H9 (cell line): ENCODE data around the gene DUSP28. TPM values are rescaled to one million over a fixed set of nuclear protein-coding genes. Genes with fewer than 3 reads are reported as not detected.
A peak's percentile ranks its signal among the peaks of the same experiment; 100 is the strongest.

Experiments used
- DNase-seq: peaks from one replicate; pipeline ENCODE4 v3.0.0-alpha.2; 2017
- H2AFZ ChIP-seq: one replicate; pipeline ENCODE4 v1.6.1; 2013; ENCODE audit warnings: mild to moderate bottlenecking, low read length, control low read depth, moderate library complexity
- H2AK5ac ChIP-seq: 2 replicates; pipeline ENCODE4 v1.6.1; 2013; ENCODE audit warnings: low read length, control low read depth, mixed read lengths; ENCODE audit not compliant: insufficient read length
- H2BK120ac ChIP-seq: one replicate; pipeline ENCODE4 v1.6.1; 2013; ENCODE audit warnings: low read depth, mild to moderate bottlenecking, low read length, control low read depth, inconsistent platforms; ENCODE audit not compliant: poor library complexity, severe bottlenecking
- H2BK12ac ChIP-seq: 2 replicates; pipeline ENCODE4 v1.6.1; 2013; ENCODE audit warnings: low read length, control low read depth, mixed read lengths, low read depth; ENCODE audit not compliant: insufficient read length
- H2BK15ac ChIP-seq: 2 replicates; pipeline ENCODE4 v1.6.1; 2013; ENCODE audit warnings: low read depth, low read length, control low read depth
- H2BK20ac ChIP-seq: one replicate; pipeline ENCODE4 v1.6.1; 2013; ENCODE audit warnings: low read depth, mild to moderate bottlenecking, low read length, control low read depth, inconsistent platforms; ENCODE audit not compliant: poor library complexity, severe bottlenecking
- H2BK5ac ChIP-seq: 2 replicates; pipeline ENCODE4 v1.6.1; 2013; ENCODE audit warnings: low read length, control low read depth, mixed read lengths; ENCODE audit not compliant: insufficient read length
- H3K14ac ChIP-seq: 2 replicates; pipeline ENCODE4 v1.6.1; 2013; ENCODE audit warnings: low read length, control low read depth; ENCODE audit not compliant: insufficient read depth
- H3K18ac ChIP-seq: 2 replicates; pipeline ENCODE4 v1.6.1; 2013; ENCODE audit warnings: low read depth, mild to moderate bottlenecking, mixed read lengths, low read length, control low read depth; ENCODE audit not compliant: insufficient read length
- H3K23ac ChIP-seq: 2 replicates; pipeline ENCODE4 v1.6.1; 2013; ENCODE audit warnings: low read length, control low read depth, mixed read lengths, low read depth; ENCODE audit not compliant: insufficient read length
- H3K23me2 ChIP-seq: 2 replicates; pipeline ENCODE4 v1.6.1; 2013; ENCODE audit warnings: low read depth, mild to moderate bottlenecking, mixed read lengths, low read length, control low read depth; ENCODE audit not compliant: insufficient read length, poor library complexity, severe bottlenecking
- H3K27ac ChIP-seq: 2 replicates; pipeline ENCODE4 v1.5.1; 2013; ENCODE audit warnings: low read length, control low read depth, mixed read lengths, low read depth; ENCODE audit not compliant: insufficient read length
- H3K27me3 ChIP-seq: 2 replicates; pipeline ENCODE4 v1.6.1; 2013; ENCODE audit warnings: low read length, control low read depth, inconsistent platforms; ENCODE audit not compliant: insufficient read depth
- H3K4ac ChIP-seq: 2 replicates; pipeline ENCODE4 v1.6.1; 2013; ENCODE audit warnings: low read depth, mild to moderate bottlenecking, control low read depth, inconsistent platforms, low read length, moderate library complexity
- H3K4me1 ChIP-seq: 2 replicates; pipeline ENCODE4 v1.6.1; 2013; ENCODE audit warnings: low read length, control low read depth, inconsistent platforms; ENCODE audit not compliant: insufficient read depth
- H3K4me2 ChIP-seq: 2 replicates; pipeline ENCODE4 v1.6.1; 2013; ENCODE audit warnings: low read length, control low read depth, mixed read lengths; ENCODE audit not compliant: insufficient read length, insufficient read depth
- H3K56ac ChIP-seq: 2 replicates; pipeline ENCODE4 v1.6.1; 2013; ENCODE audit warnings: low read depth, mild to moderate bottlenecking, mixed read lengths, low read length, control low read depth; ENCODE audit not compliant: insufficient read length
- H3K79me1 ChIP-seq: 2 replicates; pipeline ENCODE4 v1.6.1; 2013; ENCODE audit warnings: low read depth, mild to moderate bottlenecking, moderate library complexity, low read length, control low read depth, inconsistent platforms; ENCODE audit not compliant: insufficient read depth, poor library complexity, severe bottlenecking
- H3K79me2 ChIP-seq: 2 replicates; pipeline ENCODE4 v1.6.1; 2013; ENCODE audit warnings: low read length, control low read depth, inconsistent platforms; ENCODE audit not compliant: insufficient read depth
- H3K9ac ChIP-seq: 2 replicates; pipeline ENCODE4 v1.6.1; 2013; ENCODE audit warnings: low read length, control low read depth, mixed read lengths; ENCODE audit not compliant: insufficient read length; ENCODE audit errors: extremely low read depth
- H3K9me3 ChIP-seq: one replicate; pipeline ENCODE4 v1.6.1; 2013; ENCODE audit warnings: low read depth, low read length, inconsistent platforms; ENCODE audit not compliant: control insufficient read depth
- H3T11ph ChIP-seq: one replicate; pipeline ENCODE4 v1.6.1; 2013; ENCODE audit warnings: mild to moderate bottlenecking, low read length, control low read depth, inconsistent platforms
- H4K20me1 ChIP-seq: one replicate; pipeline ENCODE4 v1.6.1; 2013; ENCODE audit not compliant: control insufficient read depth, insufficient read length, insufficient read depth
- H4K5ac ChIP-seq: 2 replicates; pipeline ENCODE4 v1.6.1; 2013; ENCODE audit warnings: low read depth, mild to moderate bottlenecking, mixed read lengths, low read length, control low read depth; ENCODE audit not compliant: insufficient read length
- H4K8ac ChIP-seq: replicated peaks from 2 replicates; pipeline ENCODE4 v1.6.1; 2013; ENCODE audit warnings: low read length, control low read depth, mixed read lengths, low read depth; ENCODE audit not compliant: insufficient read length
- H4K91ac ChIP-seq: 2 replicates; pipeline ENCODE4 v1.6.1; 2013; ENCODE audit warnings: low read depth, mild to moderate bottlenecking, moderate library complexity, mixed read lengths, low read length, control low read depth; ENCODE audit not compliant: insufficient read length
- H3K27ac Mint-ChIP-seq, 3 experiments: 2 replicates in 2 of 3; 3 replicates in 1 of 3; pipeline ENCODE4 v1.8.0; 2020 to 2021; ENCODE audit warnings: mixed read lengths in 3 of 3, mild to moderate bottlenecking in 1 of 3, moderate library complexity in 1 of 3
- H3K27me3 Mint-ChIP-seq: 2 replicates; pipeline ENCODE4 v1.8.0; 2021; ENCODE audit warnings: low read depth, mild to moderate bottlenecking, moderate library complexity, mixed read lengths
- H3K36me3 Mint-ChIP-seq, 3 experiments: 2 replicates in 2 of 3; 3 replicates in 1 of 3; pipeline ENCODE4 v1.8.0; 2020 to 2021; ENCODE audit warnings: low read depth in 3 of 3, mixed read lengths in 3 of 3; ENCODE audit not compliant: insufficient read depth in 1 of 3
- H3K4me1 Mint-ChIP-seq, 2 experiments: 2 replicates each; pipeline ENCODE4 v1.8.0; 2020; ENCODE audit warnings: mixed read lengths in 2 of 2
- H3K4me3 Mint-ChIP-seq, 2 experiments: 2 replicates in 1 of 2; 3 replicates in 1 of 2; pipeline ENCODE4 v1.8.0; 2020 to 2021; ENCODE audit warnings: mild to moderate bottlenecking in 2 of 2, mixed read lengths in 2 of 2, moderate library complexity in 1 of 2
- H3K9me3 Mint-ChIP-seq, 2 experiments: 2 replicates in 1 of 2; 3 replicates in 1 of 2; pipeline ENCODE4 v1.8.0; 2020; ENCODE audit warnings: mild to moderate bottlenecking in 2 of 2, mixed read lengths in 2 of 2, moderate library complexity in 1 of 2
- CTCF ChIP-seq: fragments of 200-600 bp; sonication (generic); conservative IDR thresholded peaks from 3 replicates; pipeline ENCODE4 v1.8.0; 2021; ENCODE audit warnings: antibody characterized with exemption, mild to moderate bottlenecking
- WGBS: extraction: QIAGEN DNeasy Blood & Tissue Kit; methylation state at CpG from one replicate; pipeline ENCODE4 v1.1.7; 2013; ENCODE audit warnings: missing lambda C conversion rate, low lambda C conversion rate, mixed read lengths; ENCODE audit not compliant: insufficient read length; ENCODE audit errors: extremely low coverage; 5-methylcytosine and 5-hydroxymethylcytosine counted together
- total RNA-seq: library from RNA; stranded (reverse); gene quantifications from 2 replicates; pipeline ENCODE4 v1.2.1, GENCODE V29; 2021

Gene DUSP28
- total RNA-seq, 1 experiment from 2014 or later: 1.6 TPM

GRCh38 chr2:240595381-240596079 lies 35.4 kb downstream of the DUSP28 start:
- WGBS: no CpG with 5 or more reads among the region's 18 CpGs
- Histone ChIP-seq H3K23me2 (no peaks in the 10 kb centered on the region), H3K79me1 (no peaks in the 10 kb centered on the region), H4K20me1 (no peaks in the 10 kb centered on the region), H2BK120ac (no peak overlapping the region), H3K4me2 (no peak overlapping the region), H4K91ac (no peak overlapping the region), H3K27me3 (no peaks in the 10 kb centered on the region), H4K5ac (no peak overlapping the region), H3K18ac (no peak overlapping the region), H3K4ac (no peak overlapping the region), H3K9ac (no peak overlapping the region), H2BK5ac (no peak overlapping the region), H3K9me3 (no peaks in the 10 kb centered on the region), H2BK20ac (no peak overlapping the region), H4K8ac (no peak overlapping the region), H2AFZ (no peak overlapping the region), H2BK15ac (no peak overlapping the region), H3K79me2 (no peaks in the 10 kb centered on the region), H3T11ph (no peak overlapping the region), H3K4me1 (no peaks in the 10 kb centered on the region), H3K14ac (no peak overlapping the region), H3K56ac (no peak overlapping the region), H3K23ac (no peak overlapping the region), H3K27ac (no peak overlapping the region), H2BK12ac (no peak overlapping the region), H2AK5ac (no peak overlapping the region)
- Mint-ChIP-seq H3K4me3 (no peak overlapping the region), H3K27ac (no peak overlapping the region; a peak in 2 of 7 replicates), H3K4me1 (no peaks in the 10 kb centered on the region), H3K9me3 (no peaks in the 10 kb centered on the region), H3K27me3 (no peaks in the 10 kb centered on the region), H3K36me3 (peaks cover 7 to 24% (median 19%) of the 10 kb centered on the region in 3 experiments; a peak in 6 of 7 replicates)
- TF ChIP-seq CTCF: peak; percentile 69
- DNase-seq: peak; percentile 79
